CD14-positive monocyte (primary cell): ENCODE data around the gene PKDCC. TPM values are rescaled to one million over a fixed set of nuclear protein-coding genes. Genes with fewer than 3 reads are reported as not detected.
"Not testable (repeated sequence)": the region's sequence is repeated elsewhere in the genome, so short reads cannot be mapped to it uniquely, and the experiment has no call there.

Source experiments
- DNase-seq, 3 donors: peaks; one replicate each; pipeline ENCODE4 v3.0.0-alpha.2; 2011 to 2022
- H2AFZ ChIP-seq: 2 replicates; pipeline ENCODE4 v1.6.0; 2012; ENCODE audit warnings: mild to moderate bottlenecking, low read depth, low read length, inconsistent platforms; ENCODE audit not compliant: insufficient read depth, poor library complexity, severe bottlenecking
- H3K27ac ChIP-seq, 2 donors: 1 replicate in 1 of 2; 2 replicates in 1 of 2; pipeline ENCODE4 v1.5.1; 2012 to 2013; ENCODE audit warnings: low read length in 2 of 2, control low read depth in 1 of 2, inconsistent platforms in 1 of 2, low read depth in 1 of 2, mild to moderate bottlenecking in 1 of 2
- H3K27me3 ChIP-seq, 2 donors: one replicate each; pipeline versions ENCODE4 v1.6.0 to v1.6.1; 2011 to 2013; ENCODE audit warnings: low read length in 2 of 2; ENCODE audit not compliant: control insufficient read depth in 2 of 2, insufficient read depth in 2 of 2
- H3K36me3 ChIP-seq, 2 donors: replicated peaks in 1 of 2; 1 replicate in 1 of 2; 2 replicates in 1 of 2; pipeline versions ENCODE4 v1.5.1 to v1.6.1; 2012 to 2013; ENCODE audit warnings: low read length in 2 of 2, control low read depth in 1 of 2, inconsistent platforms in 1 of 2, mild to moderate bottlenecking in 1 of 2; ENCODE audit not compliant: insufficient read depth in 2 of 2, control insufficient read depth in 1 of 2
- H3K4me1 ChIP-seq, 2 donors: 1 replicate in 1 of 2; 2 replicates in 1 of 2; pipeline versions ENCODE4 v1.5.1 to v1.6.1; 2012 to 2013; ENCODE audit warnings: low read length in 2 of 2, control low read depth in 1 of 2, inconsistent platforms in 1 of 2, mild to moderate bottlenecking in 1 of 2, moderate library complexity in 1 of 2; ENCODE audit not compliant: insufficient read depth in 2 of 2, control insufficient read depth in 1 of 2
- H3K4me2 ChIP-seq: replicated peaks from 2 replicates; pipeline ENCODE3; 2012; ENCODE audit warnings: low read length, moderate library complexity, mild to moderate bottlenecking; ENCODE audit not compliant: poor library complexity, severe bottlenecking; ENCODE audit errors: extremely low read depth
- H3K4me3 ChIP-seq, 3 experiments: fragments of 200-600 bp in 1 of 3; sonication (generic) in 1 of 3; replicated peaks in 1 of 3; 1 replicate in 2 of 3; 2 replicates in 1 of 3; pipeline ENCODE4 v1.5.1; 2011 to 2013; ENCODE audit warnings: low read length in 3 of 3, mild to moderate bottlenecking in 3 of 3, control low read depth in 2 of 3, low read depth in 2 of 3, inconsistent platforms in 1 of 3, moderate library complexity in 1 of 3
- H3K79me2 ChIP-seq: 2 replicates; pipeline ENCODE4 v1.6.0; 2012; ENCODE audit warnings: mild to moderate bottlenecking, control low read depth, inconsistent platforms, low read length, moderate library complexity; ENCODE audit not compliant: insufficient read depth
- H3K9ac ChIP-seq: 2 replicates; pipeline ENCODE4 v1.6.0; 2017; ENCODE audit warnings: low read length, mild to moderate bottlenecking; ENCODE audit not compliant: insufficient read depth, poor library complexity, severe bottlenecking
- H3K9me3 ChIP-seq, 2 donors: replicated peaks in 1 of 2; 1 replicate in 1 of 2; 2 replicates in 1 of 2; pipeline versions ENCODE4 v1.5.1 to v1.6.1; 2012 to 2013; ENCODE audit warnings: low read length in 2 of 2, control low read depth in 1 of 2; ENCODE audit not compliant: control insufficient read depth in 1 of 2, insufficient read depth in 1 of 2
- H4K20me1 ChIP-seq: 2 replicates; pipeline ENCODE4 v1.6.0; 2012; ENCODE audit warnings: mild to moderate bottlenecking, low read length, control low read depth, moderate library complexity; ENCODE audit not compliant: insufficient read depth
- H3K27ac Mint-ChIP-seq, 7 donors: one replicate each; pipeline ENCODE4 v1.8.0; 2020; ENCODE audit warnings: mild to moderate bottlenecking in 7 of 7, mixed read lengths in 7 of 7, moderate library complexity in 6 of 7, inconsistent platforms in 2 of 7
- H3K27me3 Mint-ChIP-seq, 3 donors: one replicate each; pipeline ENCODE4 v1.8.0; 2021 to 2022; ENCODE audit warnings: low read depth in 3 of 3, mild to moderate bottlenecking in 3 of 3, mixed read lengths in 3 of 3, moderate library complexity in 3 of 3, inconsistent platforms in 1 of 3
- H3K36me3 Mint-ChIP-seq, 2 donors: one replicate each; pipeline ENCODE4 v1.8.0; 2020; ENCODE audit warnings: mixed read lengths in 2 of 2, inconsistent platforms in 1 of 2, mild to moderate bottlenecking in 1 of 2
- H3K4me1 Mint-ChIP-seq: one replicate; pipeline ENCODE4 v1.8.0; 2020; ENCODE audit warnings: mild to moderate bottlenecking, mixed read lengths
- H3K4me3 Mint-ChIP-seq, 2 donors: one replicate each; pipeline ENCODE4 v1.8.0; 2020; ENCODE audit warnings: mild to moderate bottlenecking in 2 of 2, mixed read lengths in 2 of 2, moderate library complexity in 1 of 2
- H3K9me3 Mint-ChIP-seq, 7 donors: one replicate each; pipeline ENCODE4 v1.8.0; 2020 to 2022; ENCODE audit warnings: mixed read lengths in 7 of 7, mild to moderate bottlenecking in 6 of 7, moderate library complexity in 6 of 7, inconsistent platforms in 2 of 7
- CTCF ChIP-seq: fragments of 200-600 bp; IDR thresholded peaks from one replicate; pipeline ENCODE4 v1.8.0; 2022; ENCODE audit warnings: antibody characterized with exemption, mild to moderate bottlenecking
- WGBS: methylation state at CpG from one replicate; pipeline ENCODE4 v1.1.5; 2013; ENCODE audit warnings: missing lambda C conversion rate; ENCODE audit not compliant: insufficient coverage; 5-methylcytosine and 5-hydroxymethylcytosine counted together
- intact Hi-C, 2 donors: fragments of 100-400 bp; cut with micrococcal nuclease; formaldehyde crosslinking; loops; one replicate each; pipeline versions ENCODE4 v1.15.0 to v1.15.1; 2023
- polyA plus RNA-seq, 3 donors: library from polyadenylated mRNA; depleted of rRNA in 1 of 3; unstranded in 2 of 3; stranded (reverse) in 1 of 3; fragments of 300-500 nt in 2 of 3; fragments of >200 nt in 1 of 3; fragmentation: Illumina TruSeq in 2 of 3; gene quantifications; 1 replicate in 2 of 3; 2 replicates in 1 of 3; pipeline ENCODE4 v1.2.3, GENCODE V29; 2012 to 2021

The PKDCC gene
- polyA plus RNA-seq, 3 donors: not detected

GRCh38 chr2:42032224-42032620 lies 15.6 kb upstream of the PKDCC start:
- H3K9ac ChIP-seq: no peak overlapping the region
- no peaks in the 10 kb centered on the region for H3K79me2 ChIP-seq
- no peak for DNase-seq
- no peak overlapping the region for H3K27ac ChIP-seq
- H2AFZ ChIP-seq: no peak overlapping the region
- H3K4me3 ChIP-seq: no peak overlapping the region
- H3K4me1 ChIP-seq: peaks cover 7 to 8% of the 10 kb centered on the region in 2 donors
- Mint-ChIP-seq H3K27ac (no peak overlapping the region), H3K36me3 (no peaks in the 10 kb centered on the region), H3K4me1 (peaks cover 13% of the 10 kb centered on the region), H3K27me3 (peaks cover 2 to 10% (median 3%) of the 10 kb centered on the region in 3 donors), H3K4me3 (no peak overlapping the region), H3K9me3 (peaks cover 0 to 6% (median 0%) of the 10 kb centered on the region in 7 donors)
- H3K27me3 ChIP-seq: no peaks in the 10 kb centered on the region
- TF ChIP-seq CTCF: no peak
- H3K4me2 ChIP-seq: no peak overlapping the region
- H3K36me3 ChIP-seq: no peaks in the 10 kb centered on the region
- 76% methylated on average over 3 of the region's 6 CpGs for WGBS
- H3K9me3 ChIP-seq: no peaks in the 10 kb centered on the region
- H4K20me1 ChIP-seq: no peaks in the 10 kb centered on the region
- intact Hi-C loops: no loop called here

- intact Hi-C loops: no loop called here
- Histone ChIP-seq H2AFZ (no peak overlapping the region), H3K27me3 (no peaks in the 10 kb centered on the region), H3K9me3 (no peaks in the 10 kb centered on the region), H3K4me2 (no peak overlapping the region), H3K36me3 (no peaks in the 10 kb centered on the region), H4K20me1 (no peaks in the 10 kb centered on the region), H3K4me1 (peaks cover 7 to 8% of the 10 kb centered on the region in 2 donors), H3K79me2 (no peaks in the 10 kb centered on the region), H3K27ac (no peak overlapping the region), H3K4me3 (no peak overlapping the region), H3K9ac (no peak overlapping the region)
- TF ChIP-seq CTCF: no peak
- Mint-ChIP-seq H3K4me1 (peaks cover 13% of the 10 kb centered on the region), H3K9me3 (peaks cover 0 to 6% (median 0%) of the 10 kb centered on the region in 7 donors), H3K27ac (no peak overlapping the region), H3K4me3 (no peak overlapping the region), H3K27me3 (peaks cover 4 to 12% (median 5%) of the 10 kb centered on the region in 3 donors), H3K36me3 (no peaks in the 10 kb centered on the region)
- WGBS: 92% methylated on average over 2 of the region's 11 CpGs
- DNase-seq: no peak
Measured at GRCh38 chr2:42032745-42033144, 15.1 kb upstream of the PKDCC start.

- H3K27me3 ChIP-seq, H3K4me1 ChIP-seq, DNase-seq, H3K4me2 ChIP-seq, H3K9me3 Mint-ChIP-seq, H3K4me1 Mint-ChIP-seq, H3K9ac ChIP-seq, intact Hi-C loops, H3K79me2 ChIP-seq, H4K20me1 ChIP-seq, H3K36me3 ChIP-seq, H3K9me3 ChIP-seq, H3K27ac Mint-ChIP-seq, H3K36me3 Mint-ChIP-seq, H3K4me3 ChIP-seq, H3K27ac ChIP-seq, H2AFZ ChIP-seq, H3K4me3 Mint-ChIP-seq: not testable (repeated sequence)
- peaks cover 4 to 14% (median 5%) of the 10 kb centered on the region in 3 donors for H3K27me3 Mint-ChIP-seq
- no CpG with 5 or more reads among the region's 6 CpGs for WGBS
Measured at GRCh38 chr2:42034096-42034495, 13.7 kb upstream of the PKDCC start.
